GM12891 (cell line): Measurements from ENCODE around the gene COMMD10.

Source experiments
- POLR2A ChIP-seq: IDR thresholded peaks from 2 replicates; pipeline ENCODE4 v1.6.1; 2011; ENCODE audit warnings: low read depth, low read length, control low read depth
- TAF1 ChIP-seq: IDR thresholded peaks from 2 replicates; pipeline ENCODE4 v1.6.1; 2011; ENCODE audit warnings: low read depth, low read length, control low read depth

- TF ChIP-seq POLR2A (no peak), TAF1 (no peak)
Measured at GRCh38 chr5:116242343-116242742, 157.5 kb downstream of the COMMD10 start.
